ENCODE data around the gene TTC17. TPM values are rescaled to one million over a fixed set of nuclear protein-coding genes. Genes with fewer than 3 reads are reported as not detected.
"Not testable (repeated sequence)": the region's sequence is repeated elsewhere in the genome, so short reads cannot be mapped to it uniquely, and the experiment has no call there.

The TTC17 gene
- total RNA-seq, 2 experiments from 2014 or later: 72.9 to 77.3 TPM

- CTCF ChIA-PET: no interaction called here
- DNase-seq: no peak
- intact Hi-C loops (cut with DNase I, micrococcal nuclease): no loop called here
Observed at GRCh38 chr11:43467958-43468357, 109.2 kb downstream of the TTC17 start.

DNA sequence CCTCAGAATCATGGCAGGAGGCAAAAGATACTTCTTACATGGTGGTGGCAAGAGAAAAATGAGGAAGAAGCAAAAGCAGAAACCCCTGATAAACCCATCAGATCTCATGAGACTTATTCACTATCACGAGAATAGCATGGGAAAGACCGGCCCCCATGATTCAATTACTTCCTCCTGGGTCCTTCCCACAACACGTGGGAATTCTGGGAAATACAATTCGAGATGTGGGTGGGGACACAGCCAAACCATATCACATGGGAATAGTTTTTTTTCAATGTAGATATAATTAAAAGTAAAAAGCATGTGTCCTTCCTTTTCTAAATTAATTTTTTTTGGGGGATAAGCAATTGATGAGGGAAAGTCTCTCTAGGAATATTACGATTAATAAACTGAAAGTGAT is 118.8 kb downstream of the TTC17 start:
- H3K9me3 Mint-ChIP-seq; H3K4me3 Mint-ChIP-seq; H3K27me3 ChIP-seq (ENCODE audit: control insufficient read depth in 1 of 2, insufficient read depth in 2 of 2, low read length in 2 of 2); H3K4me1 ChIP-seq (ENCODE audit: insufficient read depth, low read length); DNase-seq; CTCF ChIA-PET; H3K36me3 ChIP-seq (ENCODE audit: insufficient read depth, low read length); intact Hi-C loops (cut with DNase I, micrococcal nuclease); POLR2A ChIA-PET; ATAC-seq (ENCODE audit: poor library complexity); H3K27ac ChIP-seq (ENCODE audit: low read depth in 1 of 2, low read length in 2 of 2); H3K4me3 ChIP-seq (ENCODE audit: low read length); H3K27ac Mint-ChIP-seq; H3K4me1 Mint-ChIP-seq (ENCODE audit: low read depth); H3K27me3 Mint-ChIP-seq: not testable (repeated sequence)
- peaks cover 54% of the 10 kb centered on the region for H3K36me3 Mint-ChIP-seq (ENCODE audit: low read depth)
- H3K9me3 ChIP-seq (ENCODE audit: control insufficient read depth in 1 of 2, insufficient read depth in 1 of 2, low read length in 2 of 2): peaks cover 19 to 25% of the 10 kb centered on the region in 2 experiments

More at GRCh38 chr11:43467958-43468357, 109.2 kb downstream of the TTC17 start:
- Histone ChIP-seq H3K9me3 (ENCODE audit: control insufficient read depth in 1 of 2, insufficient read depth in 1 of 2, low read length in 2 of 2) (peaks cover 16 to 26% of the 10 kb centered on the region in 2 experiments), H3K27ac (ENCODE audit: low read depth in 1 of 2, low read length in 2 of 2) (no peak overlapping the region), H3K4me1 (ENCODE audit: insufficient read depth, low read length) (no peaks in the 10 kb centered on the region), H3K36me3 (ENCODE audit: insufficient read depth, low read length) (no peaks in the 10 kb centered on the region), H3K27me3 (ENCODE audit: control insufficient read depth in 1 of 2, insufficient read depth in 2 of 2, low read length in 2 of 2) (no peaks in the 10 kb centered on the region), H3K4me3 (ENCODE audit: low read length) (no peak overlapping the region)
- peaks cover 64% of the 10 kb centered on the region for H3K36me3 Mint-ChIP-seq (ENCODE audit: low read depth)
- H3K4me3 Mint-ChIP-seq: no peak overlapping the region
- TF ChIP-seq, protein P1, sequence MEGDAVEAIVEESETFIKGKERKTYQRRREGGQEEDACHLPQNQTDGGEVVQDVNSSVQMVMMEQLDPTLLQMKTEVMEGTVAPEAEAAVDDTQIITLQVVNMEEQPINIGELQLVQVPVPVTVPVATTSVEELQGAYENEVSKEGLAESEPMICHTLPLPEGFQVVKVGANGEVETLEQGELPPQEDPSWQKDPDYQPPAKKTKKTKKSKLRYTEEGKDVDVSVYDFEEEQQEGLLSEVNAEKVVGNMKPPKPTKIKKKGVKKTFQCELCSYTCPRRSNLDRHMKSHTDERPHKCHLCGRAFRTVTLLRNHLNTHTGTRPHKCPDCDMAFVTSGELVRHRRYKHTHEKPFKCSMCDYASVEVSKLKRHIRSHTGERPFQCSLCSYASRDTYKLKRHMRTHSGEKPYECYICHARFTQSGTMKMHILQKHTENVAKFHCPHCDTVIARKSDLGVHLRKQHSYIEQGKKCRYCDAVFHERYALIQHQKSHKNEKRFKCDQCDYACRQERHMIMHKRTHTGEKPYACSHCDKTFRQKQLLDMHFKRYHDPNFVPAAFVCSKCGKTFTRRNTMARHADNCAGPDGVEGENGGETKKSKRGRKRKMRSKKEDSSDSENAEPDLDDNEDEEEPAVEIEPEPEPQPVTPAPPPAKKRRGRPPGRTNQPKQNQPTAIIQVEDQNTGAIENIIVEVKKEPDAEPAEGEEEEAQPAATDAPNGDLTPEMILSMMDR (IDR thresholded peaks at IDR 0.05): no peak
- POLR2A ChIA-PET: no interaction called here
- H3K9me3 Mint-ChIP-seq: peaks cover 32% of the 10 kb centered on the region
- ATAC-seq (ENCODE audit: poor library complexity): no peak
- no peaks in the 10 kb centered on the region for H3K27me3 Mint-ChIP-seq
- H3K4me1 Mint-ChIP-seq (ENCODE audit: low read depth): no peaks in the 10 kb centered on the region
- no peak overlapping the region for H3K27ac Mint-ChIP-seq

DNA sequence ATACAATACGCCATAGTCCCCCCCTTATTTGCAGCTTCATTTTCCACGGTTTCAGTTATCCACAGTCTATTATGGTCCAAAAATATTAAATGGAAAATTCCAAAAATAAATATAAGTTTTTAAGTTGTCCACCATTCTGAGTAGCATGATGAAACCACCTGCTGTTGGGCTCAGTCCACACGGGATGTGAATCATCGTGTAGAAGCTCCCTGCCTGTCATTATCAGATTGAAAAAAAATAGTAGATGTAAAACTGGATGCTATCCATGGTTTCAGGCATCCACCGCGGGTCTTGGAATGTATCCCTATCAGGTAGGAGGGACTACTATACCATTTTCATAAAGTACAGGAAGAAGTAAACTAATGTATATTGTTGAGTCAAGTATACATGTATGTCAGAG is 127.4 kb downstream of the TTC17 start:
- Mint-ChIP-seq H3K27ac (no peak overlapping the region), H3K27me3 (no peaks in the 10 kb centered on the region), H3K4me3 (no peak overlapping the region), H3K4me1 (ENCODE audit: low read depth) (no peaks in the 10 kb centered on the region), H3K36me3 (ENCODE audit: low read depth) (peaks cover 46% of the 10 kb centered on the region), H3K9me3 (no peaks in the 10 kb centered on the region)
- intact Hi-C loops (cut with DNase I, micrococcal nuclease): no loop called here
- TF ChIP-seq, protein P1 (IDR thresholded peaks at IDR 0.05): no peak
- Histone ChIP-seq H3K4me1 (ENCODE audit: insufficient read depth, low read length) (no peaks in the 10 kb centered on the region), H3K4me3 (ENCODE audit: low read length) (no peak overlapping the region), H3K27ac (ENCODE audit: low read depth in 1 of 2, low read length in 2 of 2) (no peak overlapping the region), H3K36me3 (ENCODE audit: insufficient read depth, low read length) (peaks cover 14% of the 10 kb centered on the region), H3K27me3 (ENCODE audit: control insufficient read depth in 1 of 2, insufficient read depth in 2 of 2, low read length in 2 of 2) (no peaks in the 10 kb centered on the region), H3K9me3 (ENCODE audit: control insufficient read depth in 1 of 2, insufficient read depth in 1 of 2, low read length in 2 of 2) (peaks cover 4 to 6% of the 10 kb centered on the region in 2 experiments)
- DNase-seq (no peak), ATAC-seq (ENCODE audit: poor library complexity) (no peak)
- ChIA-PET CTCF (no interaction called here), POLR2A (no interaction called here)

DNA sequence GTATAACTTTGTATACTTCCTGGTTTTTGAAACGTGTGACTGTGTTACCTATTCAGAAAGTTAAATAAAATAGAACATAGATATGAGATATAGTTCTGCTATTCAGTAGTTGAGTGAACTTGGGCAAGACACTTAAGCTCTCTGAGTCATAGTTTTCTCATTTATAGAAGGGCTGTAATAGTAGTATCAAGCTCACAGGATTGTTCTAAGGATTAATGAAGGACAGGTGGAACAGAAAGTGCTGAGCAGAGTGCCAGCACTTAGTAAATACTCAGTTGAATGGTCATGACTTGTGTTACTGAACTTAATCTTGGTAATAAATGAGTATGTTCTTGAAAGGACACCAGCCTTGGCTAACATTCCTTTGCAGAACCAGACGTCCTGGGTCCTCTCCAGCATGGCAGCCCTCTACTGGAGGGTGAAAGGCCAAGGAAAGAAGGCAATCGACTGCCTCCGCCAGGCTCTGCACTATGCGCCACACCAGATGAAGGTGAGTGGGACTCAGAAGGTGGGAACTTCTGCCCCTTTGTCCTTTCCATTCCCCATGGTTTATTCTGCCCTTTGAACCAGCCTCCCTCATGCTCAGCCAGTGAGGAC is 131.2 kb downstream of the TTC17 start:
- no peak for ATAC-seq (ENCODE audit: poor library complexity)
- H3K36me3 Mint-ChIP-seq (ENCODE audit: low read depth): peaks cover 69% of the 10 kb centered on the region
- no peaks in the 10 kb centered on the region for H3K27me3 ChIP-seq (ENCODE audit: control insufficient read depth in 1 of 2, insufficient read depth in 2 of 2, low read length in 2 of 2)
- H3K36me3 ChIP-seq (ENCODE audit: insufficient read depth, low read length): peaks cover 41% of the 10 kb centered on the region
- H3K4me3 Mint-ChIP-seq: no peak overlapping the region
- H3K4me1 Mint-ChIP-seq (ENCODE audit: low read depth): no peaks in the 10 kb centered on the region
- no peak overlapping the region for H3K4me3 ChIP-seq (ENCODE audit: low read length)
- CTCF ChIA-PET: interaction anchor here (0.7 kb wide), 1 partner anchor 54 kb away, joined by 4 read pairs; no protein-coding TSS in a partner anchor
- no peak overlapping the region for H3K27ac ChIP-seq (ENCODE audit: low read depth in 1 of 2, low read length in 2 of 2)
- no peaks in the 10 kb centered on the region for H3K27me3 Mint-ChIP-seq
- no peak for DNase-seq
- H3K27ac Mint-ChIP-seq: no peak overlapping the region
- TF ChIP-seq, protein P1 (IDR thresholded peaks at IDR 0.05): no peak
- intact Hi-C loops (cut with DNase I, micrococcal nuclease): no loop called here
- no peaks in the 10 kb centered on the region for H3K9me3 ChIP-seq (ENCODE audit: control insufficient read depth in 1 of 2, insufficient read depth in 1 of 2, low read length in 2 of 2)
- no peaks in the 10 kb centered on the region for H3K4me1 ChIP-seq (ENCODE audit: insufficient read depth, low read length)
- POLR2A ChIA-PET: no interaction called here
- H3K9me3 Mint-ChIP-seq: no peaks in the 10 kb centered on the region

Data from CD4-positive, alpha-beta T cell (primary cell).